Endometrial microvascular endothelial cells (primary cell): ENCODE results near the gene ITGAL. TPM values are rescaled to one million over a fixed set of nuclear protein-coding genes. Genes with fewer than 3 reads are reported as not detected.
"Not testable (repeated sequence)": the region's sequence is repeated elsewhere in the genome, so short reads cannot be mapped to it uniquely, and the experiment has no call there.

Experiments
- in situ Hi-C: cut with HindIII; loops from 2 replicates; pipeline ENCODE4 v1.10.0; 2017; ENCODE audit warnings: low sequenced_read_pairs, low pct_unique_long_range_greater_than_20kb; ENCODE audit errors: inconsistent ontology term
- total RNA-seq: library from RNA; depleted of rRNA; stranded (reverse); fragments of >200 nt; gene quantifications from one replicate; pipeline ENCODE4 v1.2.3, GENCODE V29; 2015; ENCODE audit errors: inconsistent ontology term

Gene ITGAL
- total RNA-seq, 1 donor from 2014 or later: not detected

DNA sequence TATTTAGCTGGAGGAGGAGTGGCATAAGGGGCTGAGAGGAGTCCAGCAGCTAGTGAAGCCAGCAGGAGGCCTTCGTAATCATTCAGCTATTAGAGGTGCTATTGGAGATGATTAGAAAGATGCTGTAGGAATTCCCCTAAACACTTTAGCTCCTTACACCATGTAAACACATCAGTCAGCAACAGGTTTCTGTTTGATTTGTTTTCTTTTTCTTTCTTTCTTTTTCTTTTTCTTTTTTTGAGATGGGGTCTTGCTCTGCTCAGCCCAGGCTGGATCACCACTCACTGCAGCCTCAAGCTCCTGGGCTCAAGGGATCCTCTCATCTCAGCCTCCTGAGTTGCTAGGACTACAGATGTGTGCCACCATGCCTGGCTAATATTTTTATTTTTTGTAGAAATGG, 16.2 kb upstream of the ITGAL start:
- in situ Hi-C loops: no loop called here

- in situ Hi-C loops: no loop called here
Observed at GRCh38 chr16:30457256-30457655, 15.3 kb upstream of the ITGAL start.

- in situ Hi-C loops: no loop called here
Observed at GRCh38 chr16:30457743-30458560, 14.6 kb upstream of the ITGAL start.

DNA sequence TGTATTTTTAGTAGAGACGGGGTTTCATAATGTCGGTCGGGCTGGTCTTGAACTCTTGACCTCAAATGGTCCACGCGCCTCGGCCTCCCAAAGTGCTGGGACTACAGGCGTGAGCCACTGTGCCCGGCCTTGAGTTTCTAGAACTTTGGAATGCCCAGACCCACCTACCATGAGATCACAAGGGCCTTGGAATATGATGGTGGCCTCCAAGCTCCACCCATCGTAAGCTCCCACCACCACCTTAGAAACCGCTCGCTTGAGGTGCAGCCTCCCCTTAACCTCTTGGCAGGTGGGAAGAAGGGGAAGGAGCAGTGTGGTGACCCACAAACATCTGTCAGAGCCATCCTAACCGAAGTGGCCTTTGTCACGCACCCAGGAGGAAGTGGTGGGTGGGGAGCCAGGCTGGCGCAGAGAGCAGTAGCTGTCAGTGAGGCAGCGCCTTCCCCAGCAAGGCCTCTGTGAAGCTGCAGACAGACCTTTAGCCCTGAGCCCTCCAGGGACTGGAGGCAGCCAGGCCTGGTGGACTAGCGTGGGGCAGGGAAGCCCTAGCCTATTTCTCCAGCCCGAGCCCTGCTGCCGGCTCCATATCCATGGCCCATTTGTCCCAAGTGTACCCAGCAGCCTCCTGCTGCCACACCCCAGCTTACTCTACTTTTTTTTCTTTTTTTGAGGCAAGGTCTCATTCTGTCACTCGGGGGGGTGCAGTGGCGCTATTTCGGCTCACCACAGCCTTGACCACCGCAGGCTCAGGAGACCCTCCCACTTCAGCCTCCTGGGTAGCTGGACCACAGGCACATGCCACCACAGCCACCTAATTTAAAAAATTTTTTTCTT, 13.8 kb upstream of the ITGAL start:
- in situ Hi-C loops: no loop called here

DNA sequence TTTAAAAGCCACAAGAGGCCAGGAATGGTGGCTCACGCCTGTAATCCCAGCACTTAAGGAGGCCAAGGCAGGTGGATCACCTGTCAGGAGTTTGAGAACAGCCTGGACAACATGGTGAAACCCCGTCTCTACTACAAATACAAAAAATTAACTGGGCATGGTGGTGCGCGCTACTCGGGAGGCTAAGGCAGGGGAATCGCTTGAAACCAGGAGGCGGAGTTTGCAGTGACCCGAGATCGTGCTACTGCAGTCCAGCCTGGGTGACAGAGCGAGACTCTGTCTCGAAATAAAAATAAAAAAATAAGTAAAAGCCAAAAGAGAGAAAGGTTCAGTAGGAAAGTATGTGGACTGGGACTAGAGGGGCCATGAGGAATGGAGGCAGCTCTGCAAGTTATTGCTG, 13.1 kb upstream of the ITGAL start:
- in situ Hi-C loops: no loop called here

DNA sequence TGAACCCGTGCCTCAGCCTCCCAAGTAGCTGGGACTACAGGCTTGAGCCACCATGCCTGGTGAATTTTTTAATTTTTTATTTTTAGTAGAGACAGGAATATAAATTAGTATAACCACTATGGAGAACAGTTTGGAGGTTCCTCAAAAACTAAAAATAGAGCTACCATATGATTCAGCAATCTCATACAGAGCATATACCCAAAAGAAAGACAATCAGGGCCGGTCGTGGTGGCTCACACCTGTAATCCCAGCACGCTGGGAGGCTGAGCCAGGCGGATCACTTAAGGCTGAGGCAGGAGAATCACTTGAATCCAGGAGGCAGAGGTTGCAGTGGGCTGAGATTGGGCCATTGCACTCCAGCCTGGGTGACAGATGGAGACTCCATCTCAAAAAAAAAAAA, 11.1 kb upstream of the ITGAL start:
- in situ Hi-C loops: not testable (repeated sequence)

DNA sequence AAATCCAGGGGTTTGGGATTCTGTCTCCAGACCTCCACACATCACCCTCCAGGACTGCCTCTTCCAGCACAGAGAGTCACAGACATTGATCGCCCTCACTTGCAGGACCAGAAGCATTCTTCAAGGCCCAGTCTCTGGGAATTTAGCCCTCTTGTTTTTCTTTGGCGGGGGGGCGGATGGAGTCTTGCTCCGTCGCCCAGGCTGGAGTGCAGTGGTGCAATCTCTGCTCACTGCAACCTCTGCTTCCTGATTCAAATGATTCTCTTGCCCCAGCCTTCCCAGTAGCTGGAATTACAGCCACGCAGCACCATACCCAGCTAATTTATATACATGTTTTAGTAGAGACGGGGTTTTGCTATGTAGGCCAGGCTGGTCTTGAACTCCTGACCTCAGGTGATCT, 8.5 kb upstream of the ITGAL start:
- in situ Hi-C loops: no loop called here

DNA sequence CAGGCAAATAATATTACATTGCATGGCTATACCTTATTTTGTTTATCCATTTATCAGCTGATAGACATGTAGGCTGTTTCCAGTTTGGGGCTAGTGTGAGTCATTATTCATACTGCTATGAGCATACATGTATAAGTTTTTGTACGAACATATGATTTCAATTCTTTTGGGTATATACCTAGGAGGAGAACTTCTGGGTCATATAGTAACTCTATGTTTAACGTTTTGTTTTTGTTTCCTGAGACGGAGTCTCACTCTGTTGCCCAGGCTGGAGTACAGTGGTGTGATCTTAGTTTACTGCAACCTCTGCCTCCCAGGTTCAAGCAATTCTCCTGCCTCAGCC, 2.4 kb upstream of the ITGAL start:
- in situ Hi-C loops: no loop called here

DNA sequence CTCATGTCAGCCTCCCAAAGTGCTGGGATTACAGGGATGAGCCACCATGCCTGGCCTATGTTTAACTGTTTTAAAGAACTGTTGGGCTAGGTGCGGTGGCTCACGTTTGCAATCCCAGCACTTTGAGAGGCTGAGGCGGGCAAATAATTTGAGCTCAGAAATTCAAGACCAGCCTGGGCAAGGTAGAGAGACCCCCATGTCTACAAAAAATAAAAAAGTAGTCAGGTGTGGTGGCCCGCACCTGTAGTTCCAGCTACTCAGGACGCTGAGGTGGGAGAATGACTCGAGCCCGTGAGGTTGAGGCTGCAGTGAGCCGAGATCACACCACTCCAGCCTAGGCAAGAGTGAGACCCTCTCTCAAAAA, 1.9 kb upstream of the ITGAL start:
- in situ Hi-C loops: no loop called here

DNA sequence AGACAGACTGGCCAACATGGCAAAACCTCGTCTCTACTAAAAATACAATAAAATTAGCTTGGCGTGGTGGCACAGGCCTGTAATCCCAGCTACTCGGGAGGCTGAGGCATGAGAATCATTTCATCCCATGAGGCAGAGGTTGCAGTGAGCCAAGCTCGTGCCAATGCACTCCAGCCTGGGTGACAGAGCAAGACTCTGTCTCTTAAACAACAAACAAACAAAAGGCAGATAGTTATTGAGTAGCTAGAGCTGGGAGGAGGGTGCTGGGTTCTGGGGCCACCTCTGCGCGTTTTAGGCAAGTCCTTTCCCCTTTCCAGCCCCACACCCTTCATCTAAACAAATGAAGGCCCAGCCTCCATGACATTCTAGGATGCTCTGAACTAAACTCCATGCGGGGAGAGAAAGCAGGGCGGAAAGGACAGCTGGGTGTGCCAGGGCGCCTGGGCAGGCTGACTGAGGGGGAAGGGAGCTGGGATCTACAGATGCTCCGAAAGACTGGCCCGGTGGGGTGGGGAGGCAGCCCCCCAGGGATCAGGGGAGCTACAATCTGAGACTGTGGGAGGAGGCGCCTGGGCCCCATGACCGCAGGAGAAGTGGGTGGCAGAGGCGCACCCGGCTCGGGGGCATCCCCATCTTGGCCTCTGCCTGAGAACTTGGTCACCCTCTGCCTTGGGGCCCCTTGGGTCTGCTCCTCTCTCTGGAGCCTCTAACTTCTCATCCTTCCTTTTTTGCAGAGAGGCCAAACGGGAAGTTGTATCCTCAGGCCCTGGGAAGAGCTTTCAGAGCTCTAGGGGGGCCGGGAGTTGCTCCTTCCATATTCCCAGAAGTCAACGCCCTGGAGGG, 910 bp downstream of the ITGAL start:
- in situ Hi-C loops: no loop called here

DNA sequence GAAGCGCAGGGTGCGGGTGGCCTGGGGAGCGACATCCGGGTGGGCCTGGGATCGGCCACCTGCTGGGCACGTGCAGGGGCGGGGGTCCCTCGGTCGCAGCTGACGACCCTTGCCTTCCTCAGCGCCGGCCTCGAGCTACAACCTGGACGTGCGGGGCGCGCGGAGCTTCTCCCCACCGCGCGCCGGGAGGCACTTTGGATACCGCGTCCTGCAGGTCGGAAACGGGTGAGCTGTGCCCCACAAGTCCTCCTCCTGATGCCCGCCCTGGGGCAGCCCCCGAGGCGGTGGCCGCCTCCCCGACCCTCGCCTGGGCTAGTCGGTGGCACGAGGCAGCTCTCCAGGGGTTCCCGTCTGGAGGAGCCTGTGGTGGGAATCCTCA, 1.5 kb downstream of the ITGAL start:
- in situ Hi-C loops: no loop called here

GRCh38 chr16:30474684-30475083, 2.1 kb downstream of the ITGAL start:
- in situ Hi-C loops: no loop called here

DNA sequence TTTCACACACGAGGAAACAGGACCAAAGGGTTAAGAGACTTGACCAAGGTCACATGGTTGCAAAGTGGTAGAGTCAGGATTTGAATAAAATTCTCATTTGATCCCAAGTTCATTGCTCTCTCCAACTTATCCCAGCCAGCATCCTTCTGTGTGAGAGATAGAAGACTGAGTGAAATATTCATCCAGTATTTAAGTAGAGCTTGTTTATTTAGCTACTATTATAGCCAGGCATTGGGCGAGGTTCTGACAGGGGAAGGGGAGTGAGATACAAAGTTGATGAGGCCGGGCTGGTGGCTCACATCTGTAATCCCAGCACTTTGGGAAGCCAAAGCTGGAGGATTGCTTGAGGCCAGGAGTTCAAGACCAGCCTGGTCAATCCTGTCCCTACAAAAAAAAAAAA, 4.4 kb downstream of the ITGAL start:
- in situ Hi-C loops: no loop called here

- in situ Hi-C loops: not testable (repeated sequence)
Observed at GRCh38 chr16:30477773-30478172, 5.2 kb downstream of the ITGAL start.

- in situ Hi-C loops: no loop called here
Observed at GRCh38 chr16:30478766-30479478, 6.4 kb downstream of the ITGAL start.

- in situ Hi-C loops: no loop called here
Observed at GRCh38 chr16:30481381-30481780, 8.8 kb downstream of the ITGAL start.

DNA sequence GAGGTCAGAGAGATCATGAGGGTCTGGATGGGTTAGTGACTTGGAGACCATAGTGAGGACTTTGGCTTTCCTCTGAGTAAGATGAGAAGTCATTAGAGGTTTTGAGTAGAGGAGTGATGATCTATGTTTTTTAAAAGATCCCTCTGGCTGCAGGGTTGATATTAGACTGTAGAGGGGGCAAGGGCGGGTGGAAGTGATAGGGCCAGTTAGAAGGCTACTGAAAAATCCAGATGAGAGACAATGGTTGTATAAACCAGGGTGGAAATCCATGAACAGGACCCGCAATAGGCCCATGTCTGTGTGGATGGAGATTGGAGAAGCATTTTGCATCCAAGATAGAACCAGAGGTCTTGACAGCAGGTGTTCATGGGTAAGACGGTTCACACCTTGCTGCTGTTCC, 9.8 kb downstream of the ITGAL start:
- in situ Hi-C loops: no loop called here

DNA sequence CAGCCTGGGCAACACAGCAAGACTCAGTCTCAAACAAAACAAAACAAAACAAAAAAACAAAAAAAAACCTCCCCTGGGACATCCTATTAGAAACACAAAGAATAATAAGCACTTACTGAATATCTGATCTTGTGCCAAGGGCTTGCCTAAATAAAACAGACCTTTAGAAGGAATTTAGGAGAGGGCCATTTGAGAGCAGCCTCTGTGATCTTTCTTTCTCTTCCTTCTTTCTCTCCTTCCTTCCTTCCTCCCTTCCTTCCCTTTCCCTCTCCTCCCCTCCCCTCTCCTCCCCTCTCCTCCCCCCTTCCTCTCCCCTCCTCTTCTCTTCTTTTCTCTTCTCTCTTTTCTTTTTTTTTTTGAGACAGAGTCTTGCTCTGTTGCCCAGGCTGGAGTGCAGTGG, 12.3 kb downstream of the ITGAL start:
- in situ Hi-C loops: no loop called here

- in situ Hi-C loops: no loop called here
Observed at GRCh38 chr16:30485818-30486436, 13.4 kb downstream of the ITGAL start.
